ENCODE data around the gene SCYL1.

Gene SCYL1

GRCh38 chr11:65528819-65529350 is 4.0 kb downstream of the SCYL1 start:
- no peak for DNase-seq (ENCODE audit: low read depth)
- H3K4me3 ChIP-seq (ENCODE audit: low read depth, low read length) = no peak overlapping the region
- TF ChIP-seq, protein P1, sequence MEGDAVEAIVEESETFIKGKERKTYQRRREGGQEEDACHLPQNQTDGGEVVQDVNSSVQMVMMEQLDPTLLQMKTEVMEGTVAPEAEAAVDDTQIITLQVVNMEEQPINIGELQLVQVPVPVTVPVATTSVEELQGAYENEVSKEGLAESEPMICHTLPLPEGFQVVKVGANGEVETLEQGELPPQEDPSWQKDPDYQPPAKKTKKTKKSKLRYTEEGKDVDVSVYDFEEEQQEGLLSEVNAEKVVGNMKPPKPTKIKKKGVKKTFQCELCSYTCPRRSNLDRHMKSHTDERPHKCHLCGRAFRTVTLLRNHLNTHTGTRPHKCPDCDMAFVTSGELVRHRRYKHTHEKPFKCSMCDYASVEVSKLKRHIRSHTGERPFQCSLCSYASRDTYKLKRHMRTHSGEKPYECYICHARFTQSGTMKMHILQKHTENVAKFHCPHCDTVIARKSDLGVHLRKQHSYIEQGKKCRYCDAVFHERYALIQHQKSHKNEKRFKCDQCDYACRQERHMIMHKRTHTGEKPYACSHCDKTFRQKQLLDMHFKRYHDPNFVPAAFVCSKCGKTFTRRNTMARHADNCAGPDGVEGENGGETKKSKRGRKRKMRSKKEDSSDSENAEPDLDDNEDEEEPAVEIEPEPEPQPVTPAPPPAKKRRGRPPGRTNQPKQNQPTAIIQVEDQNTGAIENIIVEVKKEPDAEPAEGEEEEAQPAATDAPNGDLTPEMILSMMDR (IDR thresholded peaks at IDR 0.05; ENCODE audit: low read depth, low read length, missing control alignments) = no peak

- no peak overlapping the region for H3K4me3 ChIP-seq (ENCODE audit: low read depth, low read length)
- TF ChIP-seq, protein P1 (IDR thresholded peaks at IDR 0.05; ENCODE audit: low read depth, low read length, missing control alignments) = no peak
- DNase-seq (ENCODE audit: low read depth) = no peak
Observed at GRCh38 chr11:65529475-65530156, 4.7 kb downstream of the SCYL1 start.

DNA sequence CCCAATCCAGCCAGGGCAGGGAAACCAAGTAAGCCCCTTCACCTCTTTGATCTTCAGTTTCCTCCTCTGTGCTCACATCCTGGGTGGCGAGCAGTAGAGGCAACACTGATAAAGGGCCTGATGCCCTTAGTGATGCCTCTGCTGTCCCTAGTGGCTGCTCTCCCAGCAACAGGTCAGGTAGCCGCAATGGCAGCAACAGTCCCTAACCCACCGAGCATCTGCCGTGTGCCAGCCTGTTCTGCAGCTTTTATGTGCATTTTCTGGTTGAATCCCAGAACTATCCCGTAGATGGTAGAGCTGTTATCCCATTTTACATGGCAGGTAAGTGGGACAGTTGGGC is 5.2 kb downstream of the SCYL1 start:
- no peak overlapping the region for H3K4me3 ChIP-seq (ENCODE audit: low read depth, low read length)
- no peak for DNase-seq (ENCODE audit: low read depth)
- TF ChIP-seq, protein P1 (IDR thresholded peaks at IDR 0.05; ENCODE audit: low read depth, low read length, missing control alignments) = peak; percentile 48

GRCh38 chr11:65532388-65533064 is 7.6 kb downstream of the SCYL1 start:
- no peak for DNase-seq (ENCODE audit: low read depth)
- no peak overlapping the region for H3K4me3 ChIP-seq (ENCODE audit: low read depth, low read length)
- TF ChIP-seq, protein P1 (IDR thresholded peaks at IDR 0.05; ENCODE audit: low read depth, low read length, missing control alignments) = no peak

GRCh38 chr11:65535102-65535501 is 10.2 kb downstream of the SCYL1 start:
- no peak for DNase-seq (ENCODE audit: low read depth)
- no peak overlapping the region for H3K4me3 ChIP-seq (ENCODE audit: low read depth, low read length)
- TF ChIP-seq, protein P1 (IDR thresholded peaks at IDR 0.05; ENCODE audit: low read depth, low read length, missing control alignments) = no peak

DNA sequence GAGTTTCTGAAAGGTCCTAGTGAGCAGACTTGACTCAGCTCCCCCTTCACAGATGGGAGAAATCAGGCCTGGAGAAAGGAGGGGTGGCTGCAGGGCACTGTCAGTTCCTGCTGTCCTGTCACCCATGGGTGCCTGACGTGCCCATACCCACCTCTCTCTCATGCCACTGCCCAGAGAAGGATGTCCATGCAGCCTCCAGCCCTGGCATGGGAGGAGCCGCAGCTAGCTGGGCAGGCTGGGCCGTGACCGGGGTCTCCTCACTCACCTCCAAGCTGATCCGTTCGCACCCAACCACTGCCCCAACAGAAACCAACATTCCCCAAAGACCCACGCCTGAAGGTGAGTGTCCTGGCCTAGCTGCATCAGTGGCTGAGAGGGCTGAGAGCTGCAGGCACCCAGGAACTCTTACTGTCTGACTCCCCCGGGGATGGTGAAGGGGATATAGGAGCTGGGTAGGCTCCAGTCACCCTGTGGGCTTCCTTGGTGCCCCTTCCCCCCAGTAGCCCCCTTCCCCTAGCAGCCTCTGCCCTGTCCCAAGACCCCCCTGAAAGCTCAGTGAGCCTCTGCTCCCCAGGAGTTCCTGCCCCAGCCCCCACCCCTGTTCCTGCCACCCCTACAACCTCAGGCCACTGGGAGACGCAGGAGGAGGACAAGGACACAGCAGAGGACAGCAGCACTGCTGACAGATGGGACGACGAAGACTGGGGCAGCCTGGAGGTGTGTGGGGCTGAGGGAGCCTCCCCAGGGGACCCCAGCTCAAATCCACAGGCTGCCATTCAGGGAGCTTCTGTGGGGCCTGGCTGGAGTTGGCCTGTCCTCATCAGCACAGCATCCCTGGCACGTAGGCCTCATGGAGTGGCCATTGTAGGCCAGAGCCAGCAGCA is 11.8 kb downstream of the SCYL1 start:
- DNase-seq (ENCODE audit: low read depth) = no peak
- no peak overlapping the region for H3K4me3 ChIP-seq (ENCODE audit: low read depth, low read length)
- TF ChIP-seq, protein P1 (IDR thresholded peaks at IDR 0.05; ENCODE audit: low read depth, low read length, missing control alignments) = no peak

All from GM12864 (cell line).